Measurements from ENCODE around the gene ANKRD33. TPM values are rescaled to one million over a fixed set of nuclear protein-coding genes. Genes with fewer than 3 reads are reported as not detected.

Gene ANKRD33
- total and polyA plus RNA-seq, 4 donors, result 0.54 TPM; not detected in 3

- intact Hi-C loops (cut with DNase I), result no loop called here
- DNase-seq (no peak), ATAC-seq (ENCODE audit: low FRiP score) (no peak)
- H3K9me3 ChIP-seq (ENCODE audit: control insufficient read depth, low read length), result no peaks in the 10 kb centered on the region
- 92 to 95% methylated on average over 5 of the region's 5 CpGs for WGBS, 2 donors
- no peak overlapping the region for H3K27ac ChIP-seq (ENCODE audit: low read depth in 1 of 2, low read length in 2 of 2)
- no peaks in the 10 kb centered on the region for H3K36me3 ChIP-seq (ENCODE audit: control insufficient read depth in 1 of 2, insufficient read depth in 2 of 2, low read length in 1 of 2)
- no peaks in the 10 kb centered on the region for H3K4me1 ChIP-seq (ENCODE audit: control insufficient read depth in 1 of 2, insufficient read depth in 2 of 2, low read length in 2 of 2)
- no peak overlapping the region for H3K4me3 ChIP-seq (ENCODE audit: low read length in 2 of 2)
- H3K27me3 ChIP-seq (ENCODE audit: control insufficient read depth in 1 of 2, insufficient read depth in 2 of 2, low read length in 1 of 2), result no peaks in the 10 kb centered on the region
These were observed 35.3 kb upstream of the ANKRD33 start for GRCh38 chr12:51852404-51853137.

GRCh38 chr12:51855586-51856428 lies 32.1 kb upstream of the ANKRD33 start:
- Histone ChIP-seq H3K27ac (ENCODE audit: low read depth in 1 of 2, low read length in 2 of 2) (no peak overlapping the region), H3K27me3 (ENCODE audit: control insufficient read depth in 1 of 2, insufficient read depth in 2 of 2, low read length in 1 of 2) (no peaks in the 10 kb centered on the region), H3K4me3 (ENCODE audit: low read length in 2 of 2) (no peak overlapping the region), H3K36me3 (ENCODE audit: control insufficient read depth in 1 of 2, insufficient read depth in 2 of 2, low read length in 1 of 2) (no peaks in the 10 kb centered on the region), H3K9me3 (ENCODE audit: control insufficient read depth, low read length) (no peaks in the 10 kb centered on the region), H3K4me1 (ENCODE audit: control insufficient read depth in 1 of 2, insufficient read depth in 2 of 2, low read length in 2 of 2) (no peaks in the 10 kb centered on the region)
- peak; percentile 51 for ATAC-seq (ENCODE audit: low FRiP score)
- DNase-seq, result no peak
- intact Hi-C loops (cut with DNase I), result no loop called here
- 11 to 18% methylated on average over 21 of the region's 21 CpGs for WGBS, 2 donors

- peak; percentile 6 to 54 for DNase-seq
- Histone ChIP-seq H3K27ac (ENCODE audit: low read depth in 1 of 2, low read length in 2 of 2) (no peak overlapping the region), H3K4me3 (ENCODE audit: low read length in 2 of 2) (no peak overlapping the region), H3K9me3 (ENCODE audit: control insufficient read depth, low read length) (no peaks in the 10 kb centered on the region), H3K4me1 (ENCODE audit: control insufficient read depth in 1 of 2, insufficient read depth in 2 of 2, low read length in 2 of 2) (no peaks in the 10 kb centered on the region), H3K27me3 (ENCODE audit: control insufficient read depth in 1 of 2, insufficient read depth in 2 of 2, low read length in 1 of 2) (no peaks in the 10 kb centered on the region), H3K36me3 (ENCODE audit: control insufficient read depth in 1 of 2, insufficient read depth in 2 of 2, low read length in 1 of 2) (no peaks in the 10 kb centered on the region)
- 96 to 98% methylated on average over 3 of the region's 3 CpGs for WGBS, 2 donors
- intact Hi-C loops (cut with DNase I), result no loop called here
- ATAC-seq (ENCODE audit: low FRiP score), result no peak
These were observed 26.9 kb upstream of the ANKRD33 start for GRCh38 chr12:51860986-51861385.

GRCh38 chr12:51862947-51863346 lies 25.0 kb upstream of the ANKRD33 start:
- WGBS, 2 donors, result 91 to 93% methylated on average over 4 of the region's 4 CpGs
- peak; percentile 17 for DNase-seq
- intact Hi-C loops (cut with DNase I), result no loop called here
- Histone ChIP-seq H3K27me3 (ENCODE audit: control insufficient read depth in 1 of 2, insufficient read depth in 2 of 2, low read length in 1 of 2) (no peaks in the 10 kb centered on the region), H3K9me3 (ENCODE audit: control insufficient read depth, low read length) (no peaks in the 10 kb centered on the region), H3K4me3 (ENCODE audit: low read length in 2 of 2) (no peak overlapping the region), H3K27ac (ENCODE audit: low read depth in 1 of 2, low read length in 2 of 2) (no peak overlapping the region), H3K36me3 (ENCODE audit: control insufficient read depth in 1 of 2, insufficient read depth in 2 of 2, low read length in 1 of 2) (no peaks in the 10 kb centered on the region), H3K4me1 (ENCODE audit: control insufficient read depth in 1 of 2, insufficient read depth in 2 of 2, low read length in 2 of 2) (no peaks in the 10 kb centered on the region)
- no peak for ATAC-seq (ENCODE audit: low FRiP score)

- Histone ChIP-seq H3K9me3 (ENCODE audit: control insufficient read depth, low read length) (no peaks in the 10 kb centered on the region), H3K4me3 (ENCODE audit: low read length in 2 of 2) (no peak overlapping the region), H3K36me3 (ENCODE audit: control insufficient read depth in 1 of 2, insufficient read depth in 2 of 2, low read length in 1 of 2) (no peaks in the 10 kb centered on the region), H3K27ac (ENCODE audit: low read depth in 1 of 2, low read length in 2 of 2) (no peak overlapping the region), H3K4me1 (ENCODE audit: control insufficient read depth in 1 of 2, insufficient read depth in 2 of 2, low read length in 2 of 2) (no peaks in the 10 kb centered on the region), H3K27me3 (ENCODE audit: control insufficient read depth in 1 of 2, insufficient read depth in 2 of 2, low read length in 1 of 2) (no peaks in the 10 kb centered on the region)
- ATAC-seq (ENCODE audit: low FRiP score) (peak; percentile 8), DNase-seq (peak; percentile 42 to 56)
- WGBS, 2 donors, result 51% methylated on average over 17 of the region's 17 CpGs
- intact Hi-C loops (cut with DNase I), result no loop called here
These were observed 24.5 kb upstream of the ANKRD33 start for GRCh38 chr12:51863363-51863932.

- WGBS, 2 donors, result 6% methylated on average over 53 of the region's 53 CpGs
- H3K27me3 ChIP-seq (ENCODE audit: control insufficient read depth in 1 of 2, insufficient read depth in 2 of 2, low read length in 1 of 2), result no peaks in the 10 kb centered on the region
- no peaks in the 10 kb centered on the region for H3K4me1 ChIP-seq (ENCODE audit: control insufficient read depth in 1 of 2, insufficient read depth in 2 of 2, low read length in 2 of 2)
- ATAC-seq (ENCODE audit: low FRiP score), result peak; percentile 37
- no peak overlapping the region for H3K27ac ChIP-seq (ENCODE audit: low read depth in 1 of 2, low read length in 2 of 2)
- H3K4me3 ChIP-seq (ENCODE audit: low read length in 2 of 2), result peak overlapping the region in 1 of 2 donors; percentile 31
- no peaks in the 10 kb centered on the region for H3K36me3 ChIP-seq (ENCODE audit: control insufficient read depth in 1 of 2, insufficient read depth in 2 of 2, low read length in 1 of 2)
- peak; percentile 46 to 77 for DNase-seq
- intact Hi-C loops (cut with DNase I), result no loop called here
- no peaks in the 10 kb centered on the region for H3K9me3 ChIP-seq (ENCODE audit: control insufficient read depth, low read length)
These were observed 23.7 kb upstream of the ANKRD33 start for GRCh38 chr12:51863933-51864832.

- Histone ChIP-seq H3K36me3 (ENCODE audit: control insufficient read depth in 1 of 2, insufficient read depth in 2 of 2, low read length in 1 of 2) (no peaks in the 10 kb centered on the region), H3K4me3 (ENCODE audit: low read length in 2 of 2) (no peak overlapping the region), H3K27me3 (ENCODE audit: control insufficient read depth in 1 of 2, insufficient read depth in 2 of 2, low read length in 1 of 2) (no peaks in the 10 kb centered on the region), H3K9me3 (ENCODE audit: control insufficient read depth, low read length) (no peaks in the 10 kb centered on the region), H3K27ac (ENCODE audit: low read depth in 1 of 2, low read length in 2 of 2) (no peak overlapping the region), H3K4me1 (ENCODE audit: control insufficient read depth in 1 of 2, insufficient read depth in 2 of 2, low read length in 2 of 2) (no peaks in the 10 kb centered on the region)
- peak in 1 of 2 donors; percentile 64 for DNase-seq
- ATAC-seq (ENCODE audit: low FRiP score), result no peak
- WGBS, 2 donors, result 78 to 79% methylated on average over 12 of the region's 12 CpGs
- intact Hi-C loops (cut with DNase I), result no loop called here
These were observed 22.9 kb upstream of the ANKRD33 start for GRCh38 chr12:51864833-51865670.

All from aorta (tissue), 5 donors.